Sigmoid colon (tissue), 7 donors: ENCODE data around the gene APOBEC3B. TPM values are rescaled to one million over a fixed set of nuclear protein-coding genes. Genes with fewer than 3 reads are reported as not detected.
"Not testable (repeated sequence)": the region's sequence is repeated elsewhere in the genome, so short reads cannot be mapped to it uniquely, and the experiment has no call there.

ENCODE experiments used
- DNase-seq: peaks from one replicate; pipeline ENCODE4 v3.0.0-alpha.2; 2019
- H3K27ac ChIP-seq, 4 donors: fragments of 200-600 bp; sonication (generic); one replicate each; pipeline ENCODE4 v1.5.1; 2016 to 2019; ENCODE audit warnings: mild to moderate bottlenecking in 1 of 4
- H3K27me3 ChIP-seq, 3 donors: fragments of 200-600 bp; sonication (generic); one replicate each; pipeline ENCODE4 v1.5.1; 2019; ENCODE audit warnings: mild to moderate bottlenecking in 1 of 3
- H3K36me3 ChIP-seq, 4 donors: fragments of 200-600 bp; sonication (generic); one replicate each; pipeline ENCODE4 v1.5.1; 2016 to 2019
- H3K4me1 ChIP-seq, 4 donors: fragments of 200-600 bp; sonication (generic); one replicate each; pipeline ENCODE4 v1.5.1; 2017 to 2019
- H3K4me3 ChIP-seq, 4 donors: fragments of 200-600 bp; sonication (generic); one replicate each; pipeline ENCODE4 v1.5.1; 2017 to 2019; ENCODE audit warnings: mild to moderate bottlenecking in 2 of 4, moderate library complexity in 1 of 4
- H3K9me3 ChIP-seq, 4 donors: fragments of 200-600 bp in 3 of 4; sonication (generic) in 3 of 4; one replicate each; pipeline versions ENCODE4 v1.5.1 to v1.6.1; 2013 to 2019
- EP300 ChIP-seq, 4 donors: sonication (generic); formaldehyde crosslinking; IDR thresholded peaks; one replicate each; pipeline ENCODE4 v1.6.1; 2017; ENCODE audit warnings: antibody characterized with exemption in 4 of 4
- POLR2A ChIP-seq, 2 donors: fragments of 450-650 bp; IDR thresholded peaks; one replicate each; pipeline ENCODE4 v1.6.1; 2016; ENCODE audit warnings: antibody characterized with exemption in 2 of 2, mild to moderate bottlenecking in 2 of 2, moderate library complexity in 2 of 2
- POLR2AphosphoS5 ChIP-seq, 4 donors: sonication (generic); formaldehyde crosslinking; IDR thresholded peaks; one replicate each; pipeline ENCODE4 v1.6.1; 2017; ENCODE audit warnings: antibody characterized with exemption in 4 of 4
- WGBS, 2 donors: extraction: QIAGEN DNeasy Blood & Tissue Kit; methylation state at CpG; one replicate each; pipeline ENCODE4 v1.1.7; 2013; 5-methylcytosine and 5-hydroxymethylcytosine counted together
- intact Hi-C: fragments of 100-400 bp; cut with DNase I; formaldehyde crosslinking; loops from one replicate; pipeline ENCODE4 v1.15.1; 2023
- polyA plus RNA-seq, 3 donors: library from polyadenylated mRNA; stranded (reverse); fragments of 200-250 nt; gene quantifications; one replicate each; pipeline ENCODE4 v1.2.3, GENCODE V29; 2013
- total RNA-seq, 4 donors: library from RNA; depleted of rRNA; stranded (reverse); fragments of >200 nt; gene quantifications; one replicate each; pipeline ENCODE4 v1.1.0, GENCODE V29; 2016
- TF ChIP-seq, protein P1 (sequence below), 4 experiments: fragments of 450-650 bp in 3 of 4; fragments of 200-600 bp in 1 of 4; IDR thresholded peaks; one replicate each; pipeline ENCODE4 v1.5.1; 2016 to 2019; ENCODE audit warnings: antibody characterized with exemption in 4 of 4, mild to moderate bottlenecking in 3 of 4, moderate library complexity in 2 of 4
- donor health status: healthy with polysubstance abuse.
- donor health status: Bipolar disorder and iron deficiency.
- donor health status: healthy.

Gene APOBEC3B
- total and polyA plus RNA-seq, 7 donors, result 0.71 to 81.6 (median 13.5) TPM; not detected in 2

DNA sequence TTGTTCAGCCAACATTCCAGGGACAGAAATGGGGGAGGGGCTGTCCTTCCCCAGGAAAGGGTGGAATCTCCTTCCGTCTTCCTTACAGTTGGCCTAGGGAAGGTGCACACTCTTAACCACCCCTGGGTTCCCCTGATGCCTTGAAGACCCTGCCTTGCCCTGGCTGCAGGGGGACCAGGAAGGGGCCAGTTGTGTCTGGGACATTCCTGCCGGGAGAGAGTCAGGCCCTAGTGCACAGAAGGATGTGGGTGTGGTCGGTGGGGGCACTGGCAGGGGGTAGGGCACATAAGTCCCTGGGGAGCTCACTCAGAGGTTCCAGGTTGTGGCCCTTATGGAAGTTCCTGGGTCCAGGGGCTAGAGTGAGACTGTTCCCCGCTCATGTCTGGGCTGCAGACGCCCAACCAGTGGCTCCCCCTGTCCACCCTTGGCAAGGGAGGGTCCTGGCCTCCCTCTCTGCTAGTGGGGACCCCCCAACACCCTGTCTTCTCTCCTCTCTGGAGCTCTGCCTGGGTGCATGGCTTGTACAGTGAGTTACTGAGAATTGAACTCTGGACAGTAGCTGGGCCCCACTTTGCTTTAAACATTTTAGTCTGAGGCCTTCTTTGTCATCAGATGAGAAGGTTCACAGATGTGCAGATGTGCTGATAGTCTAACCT, 26.8 kb upstream of the APOBEC3B start:
- Histone ChIP-seq H3K9me3 (no peaks in the 10 kb centered on the region), H3K4me3 (no peak overlapping the region)

DNA sequence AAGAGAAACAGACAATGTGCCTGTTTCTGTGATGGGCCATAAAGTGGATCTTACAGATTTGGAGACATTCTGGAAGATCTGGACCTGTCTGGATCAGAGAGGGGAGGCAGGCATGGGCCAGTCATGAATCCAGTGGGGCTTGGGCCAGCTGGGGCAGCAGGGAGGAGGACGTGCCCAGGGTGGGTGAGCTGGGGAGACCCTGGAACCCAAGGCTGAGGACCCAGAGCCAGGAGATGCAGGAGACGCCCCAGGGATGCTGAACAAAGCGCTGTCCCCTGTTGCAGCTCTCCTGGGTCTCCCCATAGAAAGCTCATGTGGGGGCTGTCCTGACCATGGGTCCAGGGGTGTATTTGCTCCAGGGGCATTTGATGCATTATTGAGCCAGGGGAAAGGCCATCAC, 26.2 kb upstream of the APOBEC3B start:
- DNase-seq, result peak; percentile 25
- no peak overlapping the region for H3K4me3 ChIP-seq

More for the DNA sequence above, 26.8 kb upstream of the APOBEC3B start:
- H3K27me3 ChIP-seq, result no peaks in the 10 kb centered on the region
- intact Hi-C loops, result no loop called here
- H3K27ac ChIP-seq, result no peak overlapping the region
- no peaks in the 10 kb centered on the region for H3K36me3 ChIP-seq
- 73 to 76% methylated on average over 5 of the region's 5 CpGs for WGBS, 2 donors
- TF ChIP-seq POLR2AphosphoS5 (IDR thresholded peaks at IDR 0.05) (no peak), EP300 (IDR thresholded peaks at IDR 0.05) (no peak), POLR2A (IDR thresholded peaks at IDR 0.05) (no peak)
- TF ChIP-seq, protein P1, sequence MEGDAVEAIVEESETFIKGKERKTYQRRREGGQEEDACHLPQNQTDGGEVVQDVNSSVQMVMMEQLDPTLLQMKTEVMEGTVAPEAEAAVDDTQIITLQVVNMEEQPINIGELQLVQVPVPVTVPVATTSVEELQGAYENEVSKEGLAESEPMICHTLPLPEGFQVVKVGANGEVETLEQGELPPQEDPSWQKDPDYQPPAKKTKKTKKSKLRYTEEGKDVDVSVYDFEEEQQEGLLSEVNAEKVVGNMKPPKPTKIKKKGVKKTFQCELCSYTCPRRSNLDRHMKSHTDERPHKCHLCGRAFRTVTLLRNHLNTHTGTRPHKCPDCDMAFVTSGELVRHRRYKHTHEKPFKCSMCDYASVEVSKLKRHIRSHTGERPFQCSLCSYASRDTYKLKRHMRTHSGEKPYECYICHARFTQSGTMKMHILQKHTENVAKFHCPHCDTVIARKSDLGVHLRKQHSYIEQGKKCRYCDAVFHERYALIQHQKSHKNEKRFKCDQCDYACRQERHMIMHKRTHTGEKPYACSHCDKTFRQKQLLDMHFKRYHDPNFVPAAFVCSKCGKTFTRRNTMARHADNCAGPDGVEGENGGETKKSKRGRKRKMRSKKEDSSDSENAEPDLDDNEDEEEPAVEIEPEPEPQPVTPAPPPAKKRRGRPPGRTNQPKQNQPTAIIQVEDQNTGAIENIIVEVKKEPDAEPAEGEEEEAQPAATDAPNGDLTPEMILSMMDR (IDR thresholded peaks at IDR 0.05), result no peak
- DNase-seq, result no peak
- no peaks in the 10 kb centered on the region for H3K4me1 ChIP-seq

DNA sequence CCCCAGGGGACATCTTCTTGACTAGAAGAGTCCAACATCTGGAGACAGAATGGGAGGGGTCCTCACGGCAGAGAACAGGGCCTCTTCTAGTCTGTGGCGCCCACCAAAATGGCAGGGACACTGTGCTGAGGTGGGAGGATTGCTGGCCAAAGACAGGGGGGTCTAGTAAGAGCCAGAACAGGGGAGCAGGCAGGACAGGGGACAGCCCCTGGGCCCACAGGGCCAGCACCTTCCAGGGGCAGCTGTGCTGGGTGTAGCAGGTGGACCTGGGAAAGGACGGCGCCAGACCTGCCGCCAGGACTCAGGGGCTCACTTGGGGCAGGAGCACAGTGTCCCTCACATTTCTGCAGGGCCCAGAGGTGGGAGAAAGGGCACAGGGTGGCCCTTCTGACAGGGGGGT, 25.6 kb upstream of the APOBEC3B start:
- TF ChIP-seq POLR2AphosphoS5 (IDR thresholded peaks at IDR 0.05) (no peak), EP300 (IDR thresholded peaks at IDR 0.05) (no peak)
- intact Hi-C loops, result no loop called here
- DNase-seq, result peak; percentile 51
- Histone ChIP-seq H3K36me3 (no peaks in the 10 kb centered on the region), H3K4me1 (no peaks in the 10 kb centered on the region), H3K4me3 (no peak overlapping the region), H3K27ac (no peak overlapping the region), H3K9me3 (no peaks in the 10 kb centered on the region), H3K27me3 (no peaks in the 10 kb centered on the region)
- WGBS, 2 donors, result 89 to 90% methylated on average over 5 of the region's 5 CpGs

More for the DNA sequence above, 26.2 kb upstream of the APOBEC3B start:
- Histone ChIP-seq H3K27ac (no peak overlapping the region), H3K27me3 (no peaks in the 10 kb centered on the region), H3K9me3 (no peaks in the 10 kb centered on the region), H3K36me3 (no peaks in the 10 kb centered on the region), H3K4me1 (no peaks in the 10 kb centered on the region)
- TF ChIP-seq, protein P1 (IDR thresholded peaks at IDR 0.05), result no peak
- TF ChIP-seq POLR2A (IDR thresholded peaks at IDR 0.05), result no peak
- no peak for TF ChIP-seq EP300 (IDR thresholded peaks at IDR 0.05)
- intact Hi-C loops, result no loop called here
- 93 to 97% methylated on average over 3 of the region's 3 CpGs for WGBS, 2 donors

DNA sequence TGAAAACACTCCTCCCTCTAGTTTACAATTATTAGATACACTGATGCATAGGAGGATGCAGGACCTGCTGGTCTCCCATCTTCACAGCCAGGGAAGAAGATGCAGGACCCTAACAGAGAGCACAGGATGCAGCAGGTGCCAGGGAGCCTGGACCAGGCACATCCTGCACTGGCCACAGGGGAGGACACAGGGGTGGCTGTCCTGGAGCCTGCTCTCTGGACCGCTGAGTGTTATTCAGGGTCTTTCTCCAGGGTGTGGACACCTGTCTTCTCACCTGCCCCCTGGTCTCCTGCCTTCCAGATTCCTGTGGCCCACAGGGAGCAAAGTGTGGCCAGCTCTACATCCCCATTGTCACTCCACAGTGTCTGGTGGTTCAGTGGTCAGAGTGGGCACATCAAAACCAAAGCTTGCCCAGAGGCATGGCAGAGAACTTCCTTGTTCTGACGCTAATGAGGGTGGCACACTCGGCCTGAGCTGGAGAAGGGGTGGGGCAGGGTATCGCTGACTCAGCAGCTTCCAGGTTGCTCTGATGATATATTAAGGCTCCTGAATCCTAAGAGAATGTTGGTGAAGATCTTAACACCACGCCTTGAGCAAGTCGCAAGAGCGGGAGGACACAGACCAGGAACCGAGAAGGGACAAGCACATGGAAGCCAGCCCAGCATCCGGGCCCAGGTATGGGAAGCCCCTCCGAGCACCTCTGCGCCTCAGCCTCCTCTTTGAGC, 24.9 kb upstream of the APOBEC3B start, which contains the start of gene APOBEC3A:
Gene APOBEC3A (plus strand): TSS at position 564 of the 725 bp plus-strand sequence. CDS start 83 bp downstream, at position 647.
- no peak within 1 kb of the TSS for H3K4me3 ChIP-seq
- intact Hi-C loops, result no loop called here

DNA sequence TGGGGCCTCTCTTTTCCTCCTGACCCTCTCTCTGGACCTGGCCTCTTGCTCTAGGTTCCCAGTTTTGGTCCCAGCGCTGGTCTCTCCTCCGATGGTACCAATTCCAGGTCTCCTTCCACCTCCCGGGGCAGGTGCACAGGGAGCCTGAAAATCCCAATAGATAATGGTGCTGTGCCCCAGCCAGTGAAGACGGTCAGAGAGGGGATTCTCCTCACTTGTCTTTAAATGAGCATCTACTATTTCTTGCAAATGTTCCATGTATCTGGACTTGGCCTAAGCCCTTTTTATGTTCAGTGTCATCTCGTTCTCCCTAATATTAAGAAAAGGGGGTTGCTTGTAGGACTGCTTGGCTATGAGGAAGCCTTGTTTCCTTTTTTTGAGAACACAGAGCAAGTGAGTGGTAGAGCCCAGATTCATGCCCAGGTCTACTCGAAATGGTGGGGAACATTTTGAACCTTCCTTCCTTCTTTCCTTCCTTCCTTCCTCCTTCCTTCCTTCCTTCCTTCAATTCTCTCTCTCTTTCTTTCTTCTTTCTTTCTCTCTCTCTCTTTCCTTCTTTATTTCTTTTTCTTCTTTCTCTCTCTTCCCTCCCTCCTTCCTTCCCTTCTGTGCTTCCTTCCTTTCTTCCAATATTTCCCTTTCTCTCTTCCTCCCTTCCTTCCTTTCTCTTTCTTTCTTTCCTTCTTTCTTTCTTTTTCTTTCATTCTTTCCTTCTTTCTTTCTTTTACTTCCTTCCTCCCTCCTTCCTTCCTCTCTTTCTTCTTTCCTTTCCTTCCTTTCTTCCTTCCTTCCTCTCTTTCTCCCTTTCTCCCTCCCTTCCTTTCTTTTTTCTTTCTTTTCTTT, 24.1 kb upstream of the APOBEC3B start:
- TF ChIP-seq EP300 (IDR thresholded peaks at IDR 0.05) (no peak), POLR2AphosphoS5 (IDR thresholded peaks at IDR 0.05) (no peak), POLR2A (IDR thresholded peaks at IDR 0.05) (no peak)
- TF ChIP-seq, protein P1 (IDR thresholded peaks at IDR 0.05), result no peak
- DNase-seq, result no peak
- Histone ChIP-seq H3K27ac (no peak overlapping the region), H3K4me3 (no peak overlapping the region), H3K36me3 (no peaks in the 10 kb centered on the region), H3K27me3 (no peaks in the 10 kb centered on the region), H3K9me3 (no peaks in the 10 kb centered on the region), H3K4me1 (no peaks in the 10 kb centered on the region)
- intact Hi-C loops, result no loop called here
- WGBS, 2 donors, result 79 to 92% methylated on average over 6 of the region's 6 CpGs

More for the DNA sequence above, 24.9 kb upstream of the APOBEC3B start, which contains the start of gene APOBEC3A:
- no peaks in the 10 kb centered on the region for H3K36me3 ChIP-seq
- no peak for TF ChIP-seq EP300 (IDR thresholded peaks at IDR 0.05)
- no peak for DNase-seq
- H3K27ac ChIP-seq, result no peak within 1 kb of the TSS
- H3K4me1 ChIP-seq, result no peaks in the 10 kb centered on the region
- H3K27me3 ChIP-seq, result no peaks in the 10 kb centered on the region
- no peaks in the 10 kb centered on the region for H3K9me3 ChIP-seq
- WGBS, 2 donors, result 41 to 67% methylated on average over 11 of the region's 11 CpGs

DNA sequence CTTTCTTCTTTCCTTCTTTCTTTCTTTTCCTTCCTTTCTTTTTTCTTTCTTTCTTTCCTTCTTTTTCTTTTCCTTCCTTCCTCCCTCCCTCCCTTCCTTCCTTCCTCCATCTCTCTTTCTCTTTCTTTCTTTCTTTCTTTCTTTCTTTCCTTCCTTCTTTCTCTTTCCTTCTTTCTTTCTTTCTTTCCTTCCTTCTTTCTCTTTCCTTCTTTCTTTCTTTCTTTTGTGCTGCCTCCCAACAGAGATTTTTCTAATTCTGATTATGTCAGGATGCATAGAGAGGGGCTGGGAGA, 23.6 kb upstream of the APOBEC3B start:
- H3K27ac ChIP-seq, intact Hi-C loops, H3K27me3 ChIP-seq: not testable (repeated sequence)

More for the DNA sequence above, 23.6 kb upstream of the APOBEC3B start:
- not testable (repeated sequence) for H3K4me3 ChIP-seq, H3K4me1 ChIP-seq, H3K9me3 ChIP-seq, DNase-seq, H3K36me3 ChIP-seq
